Stimulated activated CD8-positive, alpha-beta memory T cell treated with anti-CD3 and anti-CD28 coated beads, Interleukin-12 subunit alpha, Interleukin-12 subunit beta, amount 100 ng/mL, for 24 hours (primary cell): ENCODE results near the gene NPAS2.

Experiments
- DNase-seq: peaks from one replicate; pipeline ENCODE4 v3.0.0-alpha.2; 2020; ENCODE audit errors: extremely low read depth

NPAS2 gene

GRCh38 chr2:100821255-100821910 lies 1.4 kb downstream of the NPAS2 start:
- no peak for DNase-seq

- no peak for DNase-seq
Observed at GRCh38 chr2:100821911-100822265, 1.9 kb downstream of the NPAS2 start.

GRCh38 chr2:100822587-100823248 lies 2.8 kb downstream of the NPAS2 start:
- no peak for DNase-seq

- no peak for DNase-seq
Observed at GRCh38 chr2:100823665-100824438, 3.9 kb downstream of the NPAS2 start.

- DNase-seq: no peak
Observed at GRCh38 chr2:100824842-100825241, 4.9 kb downstream of the NPAS2 start.

GRCh38 chr2:100826494-100826893 lies 6.6 kb downstream of the NPAS2 start:
- DNase-seq: no peak

- no peak for DNase-seq
Observed at GRCh38 chr2:100831158-100831750, 11.3 kb downstream of the NPAS2 start.

GRCh38 chr2:100831831-100832230 lies 11.9 kb downstream of the NPAS2 start:
- DNase-seq: no peak

- DNase-seq: no peak
Observed at GRCh38 chr2:100832885-100833284, 12.9 kb downstream of the NPAS2 start.

GRCh38 chr2:100833331-100833730 lies 13.4 kb downstream of the NPAS2 start:
- no peak for DNase-seq

GRCh38 chr2:100834221-100834620 lies 14.3 kb downstream of the NPAS2 start:
- no peak for DNase-seq

GRCh38 chr2:100835006-100835659 lies 15.2 kb downstream of the NPAS2 start:
- DNase-seq: no peak

GRCh38 chr2:100840519-100840918 lies 20.6 kb downstream of the NPAS2 start:
- no peak for DNase-seq

GRCh38 chr2:100842241-100842922 lies 22.4 kb downstream of the NPAS2 start:
- DNase-seq: no peak

GRCh38 chr2:100844514-100844913 lies 24.6 kb downstream of the NPAS2 start:
- no peak for DNase-seq

GRCh38 chr2:100845141-100845991 lies 25.4 kb downstream of the NPAS2 start:
- no peak for DNase-seq

- no peak for DNase-seq
Observed at GRCh38 chr2:100846716-100847115, 26.8 kb downstream of the NPAS2 start.

GRCh38 chr2:100852447-100852846 lies 32.5 kb downstream of the NPAS2 start:
- no peak for DNase-seq

- no peak for DNase-seq
Observed at GRCh38 chr2:100852999-100853908, 33.3 kb downstream of the NPAS2 start.
